ENCODE results near the gene RGS10. TPM values are rescaled to one million over a fixed set of nuclear protein-coding genes. Genes with fewer than 3 reads are reported as not detected.

Gene RGS10
- total and polyA plus RNA-seq, 9 donors = 34.1 to 60.7 (median 46.2) TPM

DNA sequence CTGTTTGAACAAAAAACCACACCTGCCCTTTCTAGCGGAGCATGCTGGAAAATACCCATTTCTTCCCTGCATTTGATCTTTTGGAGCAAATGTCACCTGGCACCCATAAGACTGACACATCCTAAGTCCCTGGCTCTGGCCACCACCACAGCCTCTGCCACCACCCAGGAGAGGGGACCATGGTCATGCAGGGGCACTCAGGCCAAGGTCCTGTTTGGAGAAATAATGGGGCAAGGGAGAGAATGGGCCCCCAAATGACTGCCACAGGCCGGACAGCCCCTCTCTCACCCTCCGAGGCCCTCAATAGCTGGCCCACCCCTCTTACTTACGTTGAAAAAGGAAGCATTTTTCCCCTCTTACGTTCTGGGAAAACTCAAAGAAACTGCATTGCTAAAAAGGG, 35.4 kb downstream of the RGS10 start:
- Histone ChIP-seq H3K4me1 (ENCODE audit: control insufficient read depth, insufficient read depth, low read length) (peaks cover 40% of the 10 kb centered on the region), H3K27ac (ENCODE audit: low read length) (no peak overlapping the region), H3K27me3 (ENCODE audit: control insufficient read depth, insufficient read depth, low read length) (no peaks in the 10 kb centered on the region), H3K4me3 (ENCODE audit: low read length) (no peak overlapping the region), H3K9me3 (replicated peaks; ENCODE audit: control insufficient read depth, low read depth, low read length) (no peaks in the 10 kb centered on the region), H3K36me3 (ENCODE audit: control insufficient read depth, insufficient read depth, low read length) (peaks cover 22% of the 10 kb centered on the region)
- WGBS (ENCODE audit: insufficient coverage) = 93% methylated on average over 2 of the region's 5 CpGs
- DNase-seq = no peak

- peaks cover 12% of the 10 kb centered on the region for H3K36me3 ChIP-seq (ENCODE audit: control insufficient read depth, insufficient read depth, low read length)
- H3K4me3 ChIP-seq (ENCODE audit: low read length) = no peak overlapping the region
- H3K9me3 ChIP-seq (replicated peaks; ENCODE audit: control insufficient read depth, low read depth, low read length) = no peaks in the 10 kb centered on the region
- WGBS (ENCODE audit: insufficient coverage) = 39% methylated on average over 8 of the region's 21 CpGs
- H3K27ac ChIP-seq (ENCODE audit: low read length) = peak overlapping the region; percentile 79
- no peak for DNase-seq
- peaks cover 43% of the 10 kb centered on the region for H3K4me1 ChIP-seq (ENCODE audit: control insufficient read depth, insufficient read depth, low read length)
- H3K27me3 ChIP-seq (ENCODE audit: control insufficient read depth, insufficient read depth, low read length) = no peaks in the 10 kb centered on the region
Measured at GRCh38 chr10:119505588-119506315, 36.8 kb downstream of the RGS10 start.

DNA sequence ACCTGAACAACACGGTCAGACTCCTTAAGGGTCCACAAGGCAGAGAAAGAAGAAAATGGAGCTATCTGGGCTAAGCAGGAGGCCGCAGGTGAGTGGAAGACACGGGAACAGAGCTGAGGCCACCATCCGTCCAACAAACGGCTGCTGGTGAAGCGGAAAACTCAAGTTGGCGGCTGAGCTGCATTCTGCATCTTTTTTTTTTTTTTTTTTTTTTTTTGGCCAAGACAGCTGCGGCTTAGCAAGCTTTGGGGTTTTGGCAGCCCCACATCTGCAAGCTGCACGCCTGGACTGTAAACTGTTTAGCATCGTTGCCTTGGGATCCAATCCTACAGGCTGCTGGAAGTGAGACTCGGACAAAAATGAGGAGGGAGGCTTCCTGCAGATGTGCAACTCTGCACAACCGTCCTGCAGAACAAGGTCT, 37.4 kb downstream of the RGS10 start:
- Histone ChIP-seq H3K4me1 (ENCODE audit: control insufficient read depth, insufficient read depth, low read length) (peaks cover 43% of the 10 kb centered on the region), H3K9me3 (replicated peaks; ENCODE audit: control insufficient read depth, low read depth, low read length) (no peaks in the 10 kb centered on the region), H3K27ac (ENCODE audit: low read length) (peak overlapping the region; percentile 88), H3K27me3 (ENCODE audit: control insufficient read depth, insufficient read depth, low read length) (no peaks in the 10 kb centered on the region), H3K36me3 (ENCODE audit: control insufficient read depth, insufficient read depth, low read length) (peaks cover 11% of the 10 kb centered on the region), H3K4me3 (ENCODE audit: low read length) (no peak overlapping the region)
- peak; percentile 99 for DNase-seq
- WGBS (ENCODE audit: insufficient coverage) = 34% methylated on average over 7 of the region's 12 CpGs

DNA sequence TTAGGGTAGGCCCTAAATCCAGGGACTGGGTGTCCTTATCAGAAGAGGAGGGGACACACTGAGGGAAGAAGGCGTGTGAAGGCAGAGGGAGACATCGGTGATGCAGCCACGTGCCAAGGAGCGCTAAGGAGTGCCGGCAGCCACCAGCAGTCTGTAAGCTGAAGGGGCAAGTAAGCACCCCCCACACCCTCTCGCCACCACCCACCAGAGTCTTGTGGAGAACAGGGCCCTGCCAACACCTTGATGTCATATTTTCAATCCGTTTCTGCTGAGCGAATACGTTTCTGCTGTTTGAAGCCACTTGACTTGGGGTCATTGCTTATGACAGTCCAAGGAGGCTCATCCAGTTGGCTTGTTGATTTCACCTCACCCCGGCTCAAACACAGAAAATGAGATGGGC, 37.9 kb downstream of the RGS10 start:
- 57% methylated on average over 4 of the region's 10 CpGs for WGBS (ENCODE audit: insufficient coverage)
- Histone ChIP-seq H3K4me3 (ENCODE audit: low read length) (no peak overlapping the region), H3K27ac (ENCODE audit: low read length) (peak overlapping the region; percentile 88), H3K9me3 (replicated peaks; ENCODE audit: control insufficient read depth, low read depth, low read length) (no peaks in the 10 kb centered on the region), H3K4me1 (ENCODE audit: control insufficient read depth, insufficient read depth, low read length) (peaks cover 40% of the 10 kb centered on the region), H3K27me3 (ENCODE audit: control insufficient read depth, insufficient read depth, low read length) (no peaks in the 10 kb centered on the region), H3K36me3 (ENCODE audit: control insufficient read depth, insufficient read depth, low read length) (peaks cover 8% of the 10 kb centered on the region)
- no peak for DNase-seq

- Histone ChIP-seq H3K36me3 (ENCODE audit: control insufficient read depth, insufficient read depth, low read length) (peaks cover 8% of the 10 kb centered on the region), H3K4me3 (ENCODE audit: low read length) (no peak overlapping the region), H3K9me3 (replicated peaks; ENCODE audit: control insufficient read depth, low read depth, low read length) (no peaks in the 10 kb centered on the region), H3K4me1 (ENCODE audit: control insufficient read depth, insufficient read depth, low read length) (peaks cover 36% of the 10 kb centered on the region), H3K27me3 (ENCODE audit: control insufficient read depth, insufficient read depth, low read length) (no peaks in the 10 kb centered on the region), H3K27ac (ENCODE audit: low read length) (no peak overlapping the region)
- no peak for DNase-seq
- no CpG with 5 or more reads among the region's 5 CpGs for WGBS (ENCODE audit: insufficient coverage)
Measured at GRCh38 chr10:119503821-119504220, 38.7 kb downstream of the RGS10 start.

GRCh38 chr10:119502618-119503155, 39.8 kb downstream of the RGS10 start:
- Histone ChIP-seq H3K4me1 (ENCODE audit: control insufficient read depth, insufficient read depth, low read length) (peaks cover 36% of the 10 kb centered on the region), H3K36me3 (ENCODE audit: control insufficient read depth, insufficient read depth, low read length) (peaks cover 8% of the 10 kb centered on the region), H3K4me3 (ENCODE audit: low read length) (no peak overlapping the region), H3K9me3 (replicated peaks; ENCODE audit: control insufficient read depth, low read depth, low read length) (no peaks in the 10 kb centered on the region), H3K27me3 (ENCODE audit: control insufficient read depth, insufficient read depth, low read length) (no peaks in the 10 kb centered on the region), H3K27ac (ENCODE audit: low read length) (no peak overlapping the region)
- DNase-seq = no peak
- WGBS (ENCODE audit: insufficient coverage) = 59% methylated on average over 14 of the region's 19 CpGs

GRCh38 chr10:119502209-119502608, 40.3 kb downstream of the RGS10 start:
- Histone ChIP-seq H3K4me1 (ENCODE audit: control insufficient read depth, insufficient read depth, low read length) (peaks cover 36% of the 10 kb centered on the region), H3K27me3 (ENCODE audit: control insufficient read depth, insufficient read depth, low read length) (no peaks in the 10 kb centered on the region), H3K36me3 (ENCODE audit: control insufficient read depth, insufficient read depth, low read length) (peaks cover 8% of the 10 kb centered on the region), H3K4me3 (ENCODE audit: low read length) (no peak overlapping the region), H3K27ac (ENCODE audit: low read length) (no peak overlapping the region), H3K9me3 (replicated peaks; ENCODE audit: control insufficient read depth, low read depth, low read length) (no peaks in the 10 kb centered on the region)
- 77% methylated on average over 5 of the region's 12 CpGs for WGBS (ENCODE audit: insufficient coverage)
- no peak for DNase-seq

- no peak for DNase-seq
- H3K27me3 ChIP-seq (ENCODE audit: control insufficient read depth, insufficient read depth, low read length) = no peaks in the 10 kb centered on the region
Measured at GRCh38 chr10:119501690-119502089, 40.8 kb downstream of the RGS10 start.

DNA sequence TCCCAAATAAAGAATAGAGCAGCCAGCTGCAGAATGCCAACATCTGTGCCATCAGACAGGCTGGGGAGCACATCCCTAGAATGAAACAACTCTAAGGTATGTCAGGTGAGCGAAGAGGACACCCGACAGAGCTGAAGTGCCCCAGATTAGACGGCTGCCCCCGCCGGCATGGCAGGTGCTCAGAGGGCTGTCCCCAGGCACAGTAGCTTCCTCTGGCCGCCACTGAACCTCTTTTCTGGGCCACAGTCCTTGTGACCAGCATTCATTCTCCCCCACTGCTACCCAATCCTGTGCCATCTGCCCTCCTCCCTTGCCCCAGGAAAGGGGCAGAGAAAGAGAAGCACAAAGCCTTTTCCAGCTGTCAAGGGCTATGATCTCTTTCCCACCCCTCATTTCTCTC, 41.7 kb downstream of the RGS10 start:
- no peak overlapping the region for H3K27ac ChIP-seq (ENCODE audit: low read length)
- WGBS (ENCODE audit: insufficient coverage) = 60% methylated on average over 6 of the region's 6 CpGs
- H3K4me3 ChIP-seq (ENCODE audit: low read length) = no peak overlapping the region
- H3K36me3 ChIP-seq (ENCODE audit: control insufficient read depth, insufficient read depth, low read length) = peaks cover 8% of the 10 kb centered on the region
- DNase-seq = no peak
- H3K4me1 ChIP-seq (ENCODE audit: control insufficient read depth, insufficient read depth, low read length) = peaks cover 30% of the 10 kb centered on the region
- no peaks in the 10 kb centered on the region for H3K9me3 ChIP-seq (replicated peaks; ENCODE audit: control insufficient read depth, low read depth, low read length)
- H3K27me3 ChIP-seq (ENCODE audit: control insufficient read depth, insufficient read depth, low read length) = no peaks in the 10 kb centered on the region

More at GRCh38 chr10:119501690-119502089, 40.8 kb downstream of the RGS10 start:
- Histone ChIP-seq H3K9me3 (replicated peaks; ENCODE audit: control insufficient read depth, low read depth, low read length) (no peaks in the 10 kb centered on the region), H3K4me3 (ENCODE audit: low read length) (no peak overlapping the region), H3K36me3 (ENCODE audit: control insufficient read depth, insufficient read depth, low read length) (peaks cover 8% of the 10 kb centered on the region), H3K27ac (ENCODE audit: low read length) (no peak overlapping the region), H3K4me1 (ENCODE audit: control insufficient read depth, insufficient read depth, low read length) (peaks cover 36% of the 10 kb centered on the region)
- WGBS (ENCODE audit: insufficient coverage) = 100% methylated on average over 1 of the region's 2 CpGs

DNA sequence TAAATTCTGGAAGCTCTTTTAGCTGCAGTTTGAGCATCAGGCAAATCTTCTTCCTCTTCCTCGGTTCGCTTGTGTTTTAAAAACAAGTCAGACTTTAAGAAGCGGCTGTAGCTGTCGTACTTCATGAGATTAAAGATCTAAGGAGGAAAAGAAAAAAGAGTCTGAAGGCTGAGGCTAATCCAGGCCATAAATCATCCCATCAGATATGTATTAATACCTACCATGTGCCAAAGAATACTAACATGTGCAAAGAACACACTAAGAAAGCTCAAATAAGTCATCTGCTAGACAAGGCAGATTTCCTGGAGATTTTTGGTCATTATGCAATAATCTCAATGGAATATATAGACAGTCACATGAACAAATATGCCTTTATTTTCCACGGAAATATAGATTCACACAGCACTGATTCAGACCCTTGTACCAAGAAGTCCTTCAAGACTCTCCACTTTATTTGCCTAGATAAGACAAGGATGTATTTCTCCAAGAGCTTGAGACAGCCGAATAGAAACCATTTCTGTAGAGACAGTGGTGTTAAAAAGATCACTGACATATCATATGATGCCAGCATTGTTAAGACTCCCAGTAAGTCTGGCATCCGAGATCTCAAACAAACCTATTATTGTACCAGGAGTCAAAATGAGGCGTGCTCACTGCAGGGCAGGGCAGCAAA, 42.3 kb downstream of the RGS10 start:
- no peak overlapping the region for H3K4me3 ChIP-seq (ENCODE audit: low read length)
- no peak overlapping the region for H3K27ac ChIP-seq (ENCODE audit: low read length)
- H3K4me1 ChIP-seq (ENCODE audit: control insufficient read depth, insufficient read depth, low read length) = peaks cover 26% of the 10 kb centered on the region
- peaks cover 8% of the 10 kb centered on the region for H3K36me3 ChIP-seq (ENCODE audit: control insufficient read depth, insufficient read depth, low read length)
- WGBS (ENCODE audit: insufficient coverage) = 78% methylated on average over 1 of the region's 8 CpGs
- DNase-seq = no peak
- H3K27me3 ChIP-seq (ENCODE audit: control insufficient read depth, insufficient read depth, low read length) = no peaks in the 10 kb centered on the region
- no peaks in the 10 kb centered on the region for H3K9me3 ChIP-seq (replicated peaks; ENCODE audit: control insufficient read depth, low read depth, low read length)
